K562 (cell line): ENCODE results near the gene FGGY.

ENCODE experiments used
- CAMTA2 ChIP-seq: fragments of 250-450 bp; sonication (Bioruptor Pico); conservative IDR thresholded peaks from 2 replicates; pipeline ENCODE4 v1.5.1; 2022
- CTBP1 ChIP-seq: fragments of 450-650 bp; IDR thresholded peaks from 2 replicates; pipeline ENCODE4 v1.6.1; 2016; ENCODE audit warnings: borderline replicate concordance
- DNMT1 ChIP-seq: fragments of 450-650 bp; IDR thresholded peaks from 2 replicates; pipeline ENCODE4 v1.6.1; 2016; ENCODE audit warnings: antibody characterized with exemption, mild to moderate bottlenecking
- GTF2F1 ChIP-seq: IDR thresholded peaks from 2 replicates; pipeline ENCODE4 v1.6.1; 2011; ENCODE audit warnings: low read depth, low read length, improper control_type of control experiment
- HIVEP1 ChIP-seq: fragments of 250-450 bp; sonication (Bioruptor Pico); IDR thresholded peaks from 2 replicates; pipeline ENCODE4 v1.4.0; 2020; ENCODE audit warnings: mild to moderate bottlenecking
- KLF1 ChIP-seq: fragments of 450-650 bp; IDR thresholded peaks from 2 replicates; pipeline ENCODE4 v1.6.1; 2016; ENCODE audit warnings: missing genetic modification characterization, missing compliant biosample characterization
- POLR2AphosphoS5 ChIP-seq: IDR thresholded peaks from 2 replicates; pipeline ENCODE4 v1.6.1; 2011; ENCODE audit warnings: mild to moderate bottlenecking, low read depth, low read length, moderate library complexity; ENCODE audit not compliant: control insufficient read depth, insufficient read depth
- PTBP1 ChIP-seq: fragments of 200-400 bp; formaldehyde crosslinking; IDR thresholded peaks from 2 replicates; pipeline ENCODE4 v1.6.1; 2017; ENCODE audit warnings: low read depth, low read length
- RAD21 ChIP-seq, 2 experiments: fragments of 250-450 bp in 1 of 2; fragments of 450-650 bp in 1 of 2; sonication (Bioruptor Pico) in 1 of 2; formaldehyde crosslinking in 1 of 2; IDR thresholded peaks in 1 of 2; conservative IDR thresholded peaks in 1 of 2; 2 replicates each; pipeline versions ENCODE4 v1.4.0 to v1.8.0; 2020 to 2022; ENCODE audit warnings: mild to moderate bottlenecking in 2 of 2, moderate library complexity in 1 of 2
- SOX6 ChIP-seq: fragments of 450-650 bp; IDR thresholded peaks from 2 replicates; pipeline ENCODE4 v1.6.1; 2014; ENCODE audit warnings: mild to moderate bottlenecking
- ZBTB26 ChIP-seq: fragments of 450-650 bp; formaldehyde crosslinking; IDR thresholded peaks from 2 replicates; pipeline ENCODE4 v1.4.0; 2022; ENCODE audit warnings: missing genetic modification characterization
- ZNF143 ChIP-seq: sonication (generic); formaldehyde crosslinking; IDR thresholded peaks from 2 replicates; pipeline ENCODE4 v1.9.0; 2022; ENCODE audit warnings: mild to moderate bottlenecking, missing genetic modification reagents
- TF ChIP-seq, protein P1 (sequence below), 3 experiments: IDR thresholded peaks in 2 of 3; conservative IDR thresholded peaks in 1 of 3; 2 replicates each; pipeline ENCODE4 v1.5.1; 2011 to 2012; ENCODE audit warnings: low read length in 3 of 3, mild to moderate bottlenecking in 3 of 3, control low read depth in 2 of 3, improper control_type of control experiment in 1 of 3, inconsistent platforms in 1 of 3, low read depth in 1 of 3, mixed read lengths in 1 of 3, moderate library complexity in 1 of 3; ENCODE audit not compliant: insufficient read depth in 2 of 3
- TF ChIP-seq, protein P2 (sequence below), 2 experiments: fragments of 450-650 bp; conservative IDR thresholded peaks; 2 replicates each; pipeline ENCODE4 v1.6.1; 2017; ENCODE audit warnings: mild to moderate bottlenecking in 2 of 2, moderate library complexity in 2 of 2

- TF ChIP-seq DNMT1 (no peak), POLR2AphosphoS5 (no peak), KLF1 (tag) (no peak), RAD21 (CRISPR knock-in tag; conservative IDR thresholded peaks at IDR 0.05 in 1 of 2, IDR thresholded peaks at IDR 0.05 in 1 of 2) (no peak), HIVEP1 (CRISPR knock-in tag) (no peak), PTBP1 (no peak), ZBTB26 (CRISPR knock-in tag) (no peak), CTBP1 (no peak), GTF2F1 (no peak), CAMTA2 (CRISPR knock-in tag) (no peak), SOX6 (no peak), ZNF143 (CRISPR knock-in tag) (no peak)
- TF ChIP-seq, protein P1, sequence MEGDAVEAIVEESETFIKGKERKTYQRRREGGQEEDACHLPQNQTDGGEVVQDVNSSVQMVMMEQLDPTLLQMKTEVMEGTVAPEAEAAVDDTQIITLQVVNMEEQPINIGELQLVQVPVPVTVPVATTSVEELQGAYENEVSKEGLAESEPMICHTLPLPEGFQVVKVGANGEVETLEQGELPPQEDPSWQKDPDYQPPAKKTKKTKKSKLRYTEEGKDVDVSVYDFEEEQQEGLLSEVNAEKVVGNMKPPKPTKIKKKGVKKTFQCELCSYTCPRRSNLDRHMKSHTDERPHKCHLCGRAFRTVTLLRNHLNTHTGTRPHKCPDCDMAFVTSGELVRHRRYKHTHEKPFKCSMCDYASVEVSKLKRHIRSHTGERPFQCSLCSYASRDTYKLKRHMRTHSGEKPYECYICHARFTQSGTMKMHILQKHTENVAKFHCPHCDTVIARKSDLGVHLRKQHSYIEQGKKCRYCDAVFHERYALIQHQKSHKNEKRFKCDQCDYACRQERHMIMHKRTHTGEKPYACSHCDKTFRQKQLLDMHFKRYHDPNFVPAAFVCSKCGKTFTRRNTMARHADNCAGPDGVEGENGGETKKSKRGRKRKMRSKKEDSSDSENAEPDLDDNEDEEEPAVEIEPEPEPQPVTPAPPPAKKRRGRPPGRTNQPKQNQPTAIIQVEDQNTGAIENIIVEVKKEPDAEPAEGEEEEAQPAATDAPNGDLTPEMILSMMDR (IDR thresholded peaks at IDR 0.05 in 2 of 3, conservative IDR thresholded peaks at IDR 0.05 in 1 of 3; ENCODE audit: insufficient read depth in 2 of 3, low read depth in 1 of 3, low read length in 3 of 3) = no peak
- TF ChIP-seq, protein P2, sequence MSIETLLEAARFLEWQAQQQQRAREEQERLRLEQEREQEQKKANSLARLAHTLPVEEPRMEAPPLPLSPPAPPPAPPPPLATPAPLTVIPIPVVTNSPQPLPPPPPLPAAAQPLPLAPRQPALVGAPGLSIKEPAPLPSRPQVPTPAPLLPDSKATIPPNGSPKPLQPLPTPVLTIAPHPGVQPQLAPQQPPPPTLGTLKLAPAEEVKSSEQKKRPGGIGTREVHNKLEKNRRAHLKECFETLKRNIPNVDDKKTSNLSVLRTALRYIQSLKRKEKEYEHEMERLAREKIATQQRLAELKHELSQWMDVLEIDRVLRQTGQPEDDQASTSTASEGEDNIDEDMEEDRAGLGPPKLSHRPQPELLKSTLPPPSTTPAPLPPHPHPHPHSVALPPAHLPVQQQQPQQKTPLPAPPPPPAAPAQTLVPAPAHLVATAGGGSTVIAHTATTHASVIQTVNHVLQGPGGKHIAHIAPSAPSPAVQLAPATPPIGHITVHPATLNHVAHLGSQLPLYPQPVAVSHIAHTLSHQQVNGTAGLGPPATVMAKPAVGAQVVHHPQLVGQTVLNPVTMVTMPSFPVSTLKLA (conservative IDR thresholded peaks at IDR 0.05) = no peak
These were observed 91.3 kb downstream of the FGGY start for GRCh38 chr1:59388191-59388590.
